Measurements from ENCODE around the gene ATN1. TPM values are rescaled to one million over a fixed set of nuclear protein-coding genes. Genes with fewer than 3 reads are reported as not detected.

Gene ATN1
- total and polyA plus RNA-seq, 9 of the 15 experiments (the other 6 are each of a cell fraction or from before 2014, with no cell fraction given): 0.15 to 49.8 (median 2.7) TPM

GRCh38 chr12:6904280-6905276, 23.2 kb upstream of the ATN1 start, which contains the start of gene LRRC23 (continued):
- TF ChIP-seq NFYB (IDR thresholded peaks at IDR 0.05; ENCODE audit: extremely low read depth, insufficient read length) (peak; percentile 2), NRF1 (conservative IDR thresholded peaks at IDR 0.05 in 1 of 2, IDR thresholded peaks at IDR 0.05 in 1 of 2) (peak; percentile 60 to 68; a peak in 3 of 4 replicates), MAZ (CRISPR knock-in tag; conservative IDR thresholded peaks at IDR 0.05 in 1 of 2, IDR thresholded peaks at IDR 0.05 in 1 of 2) (no peak; a peak in 1 of 4 replicates), HNRNPUL1 (IDR thresholded peaks at IDR 0.05; ENCODE audit: low read length) (no peak), SPI1 (IDR thresholded peaks at IDR 0.05; ENCODE audit: borderline replicate concordance, low read depth, low read length) (no peak), ZFX (CRISPR knock-in tag; IDR thresholded peaks at IDR 0.05) (peak; percentile 66), RFX1 (IDR thresholded peaks at IDR 0.05) (peak; percentile 94), VEZF1 (CRISPR knock-in tag; IDR thresholded peaks at IDR 0.05) (peak; percentile 71), ELF1 (tag; IDR thresholded peaks at IDR 0.05) (peak; percentile 47; the same call in 1 of the 2 replicates), CEBPG (CRISPR knock-in tag; IDR thresholded peaks at IDR 0.05) (peak; percentile 50; the same call in 1 of the 2 replicates), CEBPG (tag; conservative IDR thresholded peaks at IDR 0.05 in 1 of 2, IDR thresholded peaks at IDR 0.05 in 1 of 2) (peak; percentile 58 to 79; a peak in 3 of 4 replicates), PHF8 (IDR thresholded peaks at IDR 0.05; ENCODE audit: borderline replicate concordance, low read length) (peak; percentile 66; the same call in 1 of the 2 replicates), ZNF3 (CRISPR knock-in tag; IDR thresholded peaks at IDR 0.05) (no peak), MXI1 (IDR thresholded peaks at IDR 0.05; ENCODE audit: low read depth, low read length) (peak; percentile 70; the same call in 1 of the 2 replicates), CBFA2T3 (IDR thresholded peaks at IDR 0.05) (no peak), TFAP4 (CRISPR knock-in tag; IDR thresholded peaks at IDR 0.05; ENCODE audit: borderline replicate concordance) (peak; percentile 61; the same call in 1 of the 2 replicates), FOXM1 (IDR thresholded peaks at IDR 0.05; ENCODE audit: low read depth) (peak; percentile 24; the same call in 1 of the 2 replicates), FOXM1 (CRISPR knock-in tag; IDR thresholded peaks at IDR 0.05; ENCODE audit: low read depth) (no peak)

Data from K562 (cell line).